Retinal pigment epithelial cell (primary cell): ENCODE data around the gene SP3.
"Not testable (repeated sequence)": the region's sequence is repeated elsewhere in the genome, so short reads cannot be mapped to it uniquely, and the experiment has no call there.

Experiments
- DNase-seq: peaks from one replicate; pipeline ENCODE4 v3.0.0-alpha.2; 2010; ENCODE audit warnings: low read depth
- H3K4me3 ChIP-seq: 2 replicates; pipeline ENCODE4 v1.5.1; 2011; ENCODE audit warnings: mild to moderate bottlenecking, low read length, control low read depth, moderate library complexity
- TF ChIP-seq, protein P1 (sequence below): conservative IDR thresholded peaks from 2 replicates; pipeline ENCODE4 v1.5.1; 2011; ENCODE audit warnings: low read depth, low read length, control low read depth, inconsistent platforms

SP3 gene

DNA sequence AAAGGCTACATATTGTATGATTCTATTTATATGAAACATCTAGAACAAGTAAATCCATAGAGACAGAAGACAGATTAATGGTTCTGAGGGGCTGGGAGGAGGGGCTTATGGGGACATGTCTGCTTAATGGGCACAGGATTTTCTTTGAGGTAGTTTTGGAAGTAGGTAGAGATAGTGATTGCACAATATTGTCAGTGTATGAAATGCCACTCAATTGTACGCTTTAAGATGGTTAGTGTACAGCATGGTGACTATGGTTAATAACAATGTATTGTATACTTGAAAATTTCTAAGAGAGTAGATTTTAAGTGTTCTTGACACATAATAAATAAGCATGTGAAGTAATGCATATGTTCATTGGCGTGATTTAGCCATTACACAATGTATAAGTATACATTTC, 68.4 kb downstream of the SP3 start:
- no peak overlapping the region for H3K4me3 ChIP-seq
- TF ChIP-seq, protein P1, sequence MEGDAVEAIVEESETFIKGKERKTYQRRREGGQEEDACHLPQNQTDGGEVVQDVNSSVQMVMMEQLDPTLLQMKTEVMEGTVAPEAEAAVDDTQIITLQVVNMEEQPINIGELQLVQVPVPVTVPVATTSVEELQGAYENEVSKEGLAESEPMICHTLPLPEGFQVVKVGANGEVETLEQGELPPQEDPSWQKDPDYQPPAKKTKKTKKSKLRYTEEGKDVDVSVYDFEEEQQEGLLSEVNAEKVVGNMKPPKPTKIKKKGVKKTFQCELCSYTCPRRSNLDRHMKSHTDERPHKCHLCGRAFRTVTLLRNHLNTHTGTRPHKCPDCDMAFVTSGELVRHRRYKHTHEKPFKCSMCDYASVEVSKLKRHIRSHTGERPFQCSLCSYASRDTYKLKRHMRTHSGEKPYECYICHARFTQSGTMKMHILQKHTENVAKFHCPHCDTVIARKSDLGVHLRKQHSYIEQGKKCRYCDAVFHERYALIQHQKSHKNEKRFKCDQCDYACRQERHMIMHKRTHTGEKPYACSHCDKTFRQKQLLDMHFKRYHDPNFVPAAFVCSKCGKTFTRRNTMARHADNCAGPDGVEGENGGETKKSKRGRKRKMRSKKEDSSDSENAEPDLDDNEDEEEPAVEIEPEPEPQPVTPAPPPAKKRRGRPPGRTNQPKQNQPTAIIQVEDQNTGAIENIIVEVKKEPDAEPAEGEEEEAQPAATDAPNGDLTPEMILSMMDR, result no peak
- DNase-seq, result no peak

DNA sequence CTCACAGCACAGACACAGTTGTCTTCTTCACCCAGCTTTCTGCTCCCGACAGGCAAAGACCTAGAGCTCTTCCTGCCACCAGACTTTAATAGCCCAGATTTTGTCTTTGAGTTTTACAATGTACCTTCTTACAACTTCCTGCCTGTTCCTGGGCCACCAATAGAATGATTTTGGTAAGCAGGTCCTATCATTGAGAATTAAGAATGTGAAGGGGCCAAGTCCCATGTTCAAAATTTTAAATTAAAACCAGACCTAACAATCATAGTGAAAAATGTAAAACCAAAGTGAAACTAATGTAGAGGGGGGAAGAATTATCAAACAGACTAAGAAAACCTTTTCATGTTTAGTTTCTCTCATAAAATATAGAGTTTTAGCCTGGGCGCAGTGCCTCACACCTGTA, 72.8 kb downstream of the SP3 start:
- H3K4me3 ChIP-seq, result no peak overlapping the region
- no peak for DNase-seq
- TF ChIP-seq, protein P1, result no peak

GRCh38 chr2:173891315-173892037, 73.7 kb downstream of the SP3 start:
- H3K4me3 ChIP-seq, result no peak overlapping the region
- no peak for DNase-seq
- TF ChIP-seq, protein P1, result no peak

DNA sequence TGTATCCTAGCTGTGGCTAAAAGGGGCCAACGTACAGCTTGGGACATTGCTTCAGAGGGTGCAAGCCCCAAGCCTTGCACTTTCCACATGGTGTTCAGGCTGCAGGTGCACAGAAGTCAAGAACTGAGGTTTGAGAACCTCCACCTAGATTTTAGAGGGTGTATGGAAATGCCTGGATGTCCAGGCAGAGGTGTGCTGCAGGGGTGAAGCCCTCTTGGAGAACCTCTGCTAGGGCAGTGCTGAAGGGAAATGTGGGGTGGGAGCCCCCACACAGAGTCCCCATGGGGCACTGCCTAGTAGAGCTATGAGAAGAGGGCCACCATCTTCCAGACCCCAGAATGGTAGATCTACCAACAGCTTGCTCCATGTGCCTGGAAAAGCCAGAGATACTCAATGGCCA, 75.7 kb downstream of the SP3 start:
- not testable (repeated sequence) for DNase-seq

DNA sequence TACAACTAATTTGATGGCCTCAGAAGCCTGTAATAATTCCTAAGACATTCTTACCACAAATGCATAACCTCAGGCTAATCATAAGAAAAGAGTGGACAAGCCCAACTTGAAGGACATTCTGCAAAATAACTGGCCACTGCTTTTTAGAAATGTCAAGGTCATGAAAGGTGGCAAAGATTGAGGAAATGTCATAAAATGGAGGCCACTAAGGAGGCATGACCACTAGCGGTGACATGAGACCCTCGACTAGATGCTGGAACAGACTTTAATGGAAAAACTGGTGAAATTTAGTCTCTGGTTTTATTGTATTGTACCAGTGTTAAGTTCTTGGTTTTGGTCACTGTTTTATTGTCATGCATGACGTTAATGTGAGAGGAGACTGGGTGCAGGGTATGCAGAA, 78.6 kb downstream of the SP3 start:
- no peak overlapping the region for H3K4me3 ChIP-seq

More for the DNA sequence above, 75.7 kb downstream of the SP3 start:
- not testable (repeated sequence) for H3K4me3 ChIP-seq

GRCh38 chr2:173884025-173884802, 81.0 kb downstream of the SP3 start:
- peak; percentile 3 for DNase-seq
- H3K4me3 ChIP-seq, result no peak overlapping the region
- TF ChIP-seq, protein P1, result peak; percentile 79

More for the DNA sequence above, 78.6 kb downstream of the SP3 start:
- no peak for DNase-seq
- TF ChIP-seq, protein P1, result no peak

- DNase-seq, result peak; percentile 6
- no peak overlapping the region for H3K4me3 ChIP-seq
- TF ChIP-seq, protein P1, result no peak
These were observed 83.3 kb downstream of the SP3 start for GRCh38 chr2:173881886-173882285.
